ENCODE data around the gene CAVIN2. TPM values are rescaled to one million over a fixed set of nuclear protein-coding genes. Genes with fewer than 3 reads are reported as not detected.

CAVIN2 gene
- total RNA-seq, 1 experiment from 2014 or later = not detected

DNA sequence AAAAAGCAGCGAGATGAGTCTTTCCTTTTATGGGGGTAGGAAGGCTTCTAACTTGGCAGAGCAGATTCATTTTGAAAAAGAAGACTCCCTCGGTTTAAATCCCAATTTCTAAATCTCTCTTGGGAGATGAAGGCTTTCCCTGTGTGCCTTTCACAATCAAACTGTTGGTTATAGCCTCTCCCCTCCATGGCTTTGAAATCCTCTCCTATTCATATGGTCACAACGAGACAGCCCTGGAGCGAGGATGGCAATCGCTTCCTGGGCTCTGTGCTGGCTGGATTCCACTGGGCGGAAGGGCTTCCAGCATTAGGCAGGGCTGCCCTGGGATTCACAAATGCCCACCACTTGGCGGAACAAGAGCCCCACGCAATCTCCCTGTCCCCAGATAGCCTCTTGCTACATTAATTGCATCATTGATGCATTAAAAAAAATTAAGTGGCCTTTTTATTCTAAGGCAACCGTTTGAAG is 1.6 kb downstream of the CAVIN2 start:
- ChIA-PET POLR2A (no interaction called here), CTCF (no interaction called here)
- H3K36me3 Mint-ChIP-seq (ENCODE audit: insufficient read depth, unreplicated experiment) = no peaks in the 10 kb centered on the region
- Histone ChIP-seq H3K4me3 (ENCODE audit: low read depth, low read length) (no peak overlapping the region), H3K9me3 (no peaks in the 10 kb centered on the region), H3K27me3 (replicated peaks; ENCODE audit: control insufficient read depth, insufficient read depth, low read length) (no peaks in the 10 kb centered on the region; the same call in 1 of the 2 replicates), H3K4me1 (0 out of 2 replicates have a peak, but pooled peaks cover 7% of the 10 kb centered on the region), H3K36me3 (ENCODE audit: control insufficient read depth, insufficient read depth, low read length) (no peaks in the 10 kb centered on the region)
- H3K4me1 Mint-ChIP-seq (ENCODE audit: low read depth, unreplicated experiment) = peaks cover 6% of the 10 kb centered on the region
- intact Hi-C loops (cut with micrococcal nuclease; ENCODE audit: unreplicated experiment) = no loop called here
- no TSS peak for BruUV-seq (replicated peaks)
- no peaks in the 10 kb centered on the region for H3K27me3 Mint-ChIP-seq (ENCODE audit: insufficient read depth, unreplicated experiment)
- no peaks in the 10 kb centered on the region for H3K9me3 Mint-ChIP-seq (ENCODE audit: unreplicated experiment)
- no peak overlapping the region for H3K27ac Mint-ChIP-seq (ENCODE audit: unreplicated experiment)
- H3K4me3 Mint-ChIP-seq (ENCODE audit: unreplicated experiment) = no peak overlapping the region
- DNase-seq = no peak
- TF ChIP-seq CTCF (IDR thresholded peaks at IDR 0.05; ENCODE audit: insufficient read depth in 1 of 2, low read depth in 1 of 2, low read length in 1 of 2, severe bottlenecking in 1 of 2, unreplicated experiment in 1 of 2) = no peak

GRCh38 chr2:191844706-191845105 is 2.2 kb downstream of the CAVIN2 start:
- no peak overlapping the region for H3K4me3 Mint-ChIP-seq (ENCODE audit: unreplicated experiment)
- no peaks in the 10 kb centered on the region for H3K36me3 Mint-ChIP-seq (ENCODE audit: insufficient read depth, unreplicated experiment)
- no peaks in the 10 kb centered on the region for H3K9me3 ChIP-seq
- no peaks in the 10 kb centered on the region for H3K27me3 Mint-ChIP-seq (ENCODE audit: insufficient read depth, unreplicated experiment)
- no TSS peak for BruUV-seq (replicated peaks)
- H3K27me3 ChIP-seq (replicated peaks; ENCODE audit: control insufficient read depth, insufficient read depth, low read length) = no peaks in the 10 kb centered on the region; the same call in 1 of the 2 replicates
- no peak overlapping the region for H3K27ac Mint-ChIP-seq (ENCODE audit: unreplicated experiment)
- no peak for DNase-seq
- ChIA-PET POLR2A (no interaction called here), CTCF (no interaction called here)
- intact Hi-C loops (cut with micrococcal nuclease; ENCODE audit: unreplicated experiment) = no loop called here
- no peak for TF ChIP-seq CTCF (IDR thresholded peaks at IDR 0.05; ENCODE audit: insufficient read depth in 1 of 2, low read depth in 1 of 2, low read length in 1 of 2, severe bottlenecking in 1 of 2, unreplicated experiment in 1 of 2)
- H3K4me1 Mint-ChIP-seq (ENCODE audit: low read depth, unreplicated experiment) = peaks cover 6% of the 10 kb centered on the region
- no peak overlapping the region for H3K4me3 ChIP-seq (ENCODE audit: low read depth, low read length)
- H3K9me3 Mint-ChIP-seq (ENCODE audit: unreplicated experiment) = no peaks in the 10 kb centered on the region
- H3K4me1 ChIP-seq = 0 out of 2 replicates have a peak, but pooled peaks cover 7% of the 10 kb centered on the region
- H3K36me3 ChIP-seq (ENCODE audit: control insufficient read depth, insufficient read depth, low read length) = no peaks in the 10 kb centered on the region

GRCh38 chr2:191840921-191841320 is 6.0 kb downstream of the CAVIN2 start:
- POLR2A ChIA-PET = no interaction called here
- CTCF ChIA-PET = interaction anchor here (1.8 kb wide), 1 partner anchor 321 kb away, joined by 12 read pairs; no protein-coding TSS in a partner anchor

More at GRCh38 chr2:191840921-191841320, 6.0 kb downstream of the CAVIN2 start:
- Mint-ChIP-seq H3K36me3 (ENCODE audit: insufficient read depth, unreplicated experiment) (no peaks in the 10 kb centered on the region), H3K9me3 (ENCODE audit: unreplicated experiment) (no peaks in the 10 kb centered on the region), H3K4me3 (ENCODE audit: unreplicated experiment) (no peak overlapping the region), H3K4me1 (ENCODE audit: low read depth, unreplicated experiment) (peaks cover 1% of the 10 kb centered on the region), H3K27me3 (ENCODE audit: insufficient read depth, unreplicated experiment) (no peaks in the 10 kb centered on the region), H3K27ac (ENCODE audit: unreplicated experiment) (no peak overlapping the region)
- no peaks in the 10 kb centered on the region for H3K36me3 ChIP-seq (ENCODE audit: control insufficient read depth, insufficient read depth, low read length)
- no peak for DNase-seq
- H3K9me3 ChIP-seq = no peaks in the 10 kb centered on the region
- no peaks in the 10 kb centered on the region for H3K4me1 ChIP-seq
- TF ChIP-seq CTCF (IDR thresholded peaks at IDR 0.05; ENCODE audit: insufficient read depth in 1 of 2, low read depth in 1 of 2, low read length in 1 of 2, severe bottlenecking in 1 of 2, unreplicated experiment in 1 of 2) = no peak
- intact Hi-C loops (cut with micrococcal nuclease; ENCODE audit: unreplicated experiment) = no loop called here
- no peak overlapping the region for H3K4me3 ChIP-seq (ENCODE audit: low read depth, low read length)
- no TSS peak for BruUV-seq (replicated peaks)
- no peaks in the 10 kb centered on the region for H3K27me3 ChIP-seq (replicated peaks; ENCODE audit: control insufficient read depth, insufficient read depth, low read length)
